Kidney (tissue), 14 donors: ENCODE data around the gene VSIG8. TPM values are rescaled to one million over a fixed set of nuclear protein-coding genes. Genes with fewer than 3 reads are reported as not detected.

Experiments used
- DNase-seq, 5 donors: peaks; one replicate each; pipeline ENCODE4 v3.0.0-alpha.2; 2013 to 2020
- FAIRE-seq: peaks from 2 replicates; lab custom pipeline; 2012; peaks lifted over from hg19 to GRCh38; lab: Jason Lieb, UNC
- H3K27ac ChIP-seq, 2 donors: one replicate each; pipeline ENCODE4 v1.7.0; 2013; ENCODE audit warnings: low read depth in 2 of 2, low read length in 2 of 2, inconsistent platforms in 1 of 2
- H3K27me3 ChIP-seq: one replicate; pipeline ENCODE4 v1.7.1; 2013; ENCODE audit warnings: low read length, inconsistent platforms; ENCODE audit not compliant: control insufficient read depth, insufficient read depth
- H3K36me3 ChIP-seq, 3 donors: one replicate each; pipeline versions ENCODE4 v1.7.0 to v1.7.1; 2013; ENCODE audit warnings: low read length in 3 of 3, control low read depth in 1 of 3, inconsistent platforms in 1 of 3; ENCODE audit not compliant: insufficient read depth in 3 of 3, control insufficient read depth in 2 of 3
- H3K4me1 ChIP-seq, 3 donors: one replicate each; pipeline versions ENCODE4 v1.7.0 to v1.7.1; 2013; ENCODE audit warnings: low read length in 3 of 3, inconsistent platforms in 1 of 3, low read depth in 1 of 3; ENCODE audit not compliant: control insufficient read depth in 2 of 3, insufficient read depth in 2 of 3
- H3K4me3 ChIP-seq, 3 donors: one replicate each; pipeline versions ENCODE4 v1.7.0 to v1.8.1; 2013; ENCODE audit warnings: low read length in 3 of 3, control low read depth in 1 of 3, inconsistent platforms in 1 of 3
- H3K9ac ChIP-seq, 3 donors: one replicate each; pipeline versions ENCODE4 v1.7.0 to v1.7.1; 2013; ENCODE audit warnings: low read length in 3 of 3, control low read depth in 1 of 3, inconsistent platforms in 1 of 3
- H3K9me3 ChIP-seq, 3 donors: one replicate each; pipeline versions ENCODE4 v1.7.0 to v1.7.1; 2013; ENCODE audit warnings: low read length in 3 of 3, control low read depth in 1 of 3, inconsistent platforms in 1 of 3; ENCODE audit not compliant: control insufficient read depth in 2 of 3, insufficient read depth in 1 of 3
- CTCF ChIP-seq: IDR thresholded peaks from 3 replicates; pipeline ENCODE4 v1.5.1; 2012; ENCODE audit warnings: mild to moderate bottlenecking, moderate library complexity, borderline replicate concordance; ENCODE audit not compliant: insufficient read depth; ENCODE audit errors: extremely low read depth
- intact Hi-C: fragments of 100-400 bp; cut with DNase I; formaldehyde crosslinking; loops from one replicate; pipeline ENCODE4 v1.11.1; 2022
- polyA plus RNA-seq: library from polyadenylated mRNA; stranded (reverse); fragments of 350-450 nt; fragmentation: Illumina TruSeq; extraction: RNeasy Lipid Tissue Mini Kit (QIAGEN cat#74804); gene quantifications from one replicate; pipeline ENCODE4 v1.2.3, GENCODE V29; 2014; ENCODE audit warnings: low read depth, low replicate concordance; ENCODE audit not compliant: insufficient read depth
- total RNA-seq: library from RNA; stranded (reverse); fragmentation: NEBNext Ultra II Directional; extraction: Animal tissue kit (Norgen Biotek cat#: 25700); gene quantifications from one replicate; pipeline ENCODE4 v1.2.1, GENCODE V29; 2021
- donor health status: control.
- donor health status: control.
- donor health status: control.
- donor health status: control.
- donor health status: control.
- donor health status: DM: yes; HTN: yes; CAD: no.
- donor health status: Normal renal cell carcinoma (clear cell type).

VSIG8 gene
- total and polyA plus RNA-seq, 2 donors from 2014 or later: 8.1 TPM; not detected in 1

GRCh38 chr1:159896546-159896930 is 34.1 kb upstream of the VSIG8 start:
- intact Hi-C loops: no loop called here
- TF ChIP-seq CTCF: no peak
- Histone ChIP-seq H3K27ac (no peak overlapping the region), H3K4me1 (peaks cover 0 to 19% (median 5%) of the 10 kb centered on the region in 3 donors), H3K27me3 (no peaks in the 10 kb centered on the region), H3K36me3 (no peaks in the 10 kb centered on the region), H3K4me3 (no peak overlapping the region), H3K9me3 (no peaks in the 10 kb centered on the region), H3K9ac (no peak overlapping the region)
- DNase-seq (no peak), FAIRE-seq (no peak)

- Histone ChIP-seq H3K27ac (no peak overlapping the region), H3K27me3 (no peaks in the 10 kb centered on the region), H3K4me1 (peaks cover 0 to 15% (median 5%) of the 10 kb centered on the region in 3 donors), H3K9ac (no peak overlapping the region), H3K36me3 (no peaks in the 10 kb centered on the region), H3K4me3 (no peak overlapping the region), H3K9me3 (no peaks in the 10 kb centered on the region)
- no peak for TF ChIP-seq CTCF
- FAIRE-seq (no peak), DNase-seq (peak in 1 of 5 donors; percentile 31)
- intact Hi-C loops: no loop called here
Measured at GRCh38 chr1:159895836-159896545, 33.5 kb upstream of the VSIG8 start.

- no peak for FAIRE-seq
- no peaks in the 10 kb centered on the region for H3K36me3 ChIP-seq
- no peak overlapping the region for H3K4me3 ChIP-seq
- H3K9ac ChIP-seq: no peak overlapping the region
- TF ChIP-seq CTCF: no peak
- no peaks in the 10 kb centered on the region for H3K9me3 ChIP-seq
- peaks cover 0 to 10% (median 1%) of the 10 kb centered on the region in 3 donors for H3K4me1 ChIP-seq
- DNase-seq: no peak
- no peak overlapping the region for H3K27ac ChIP-seq
- intact Hi-C loops: no loop called here
- H3K27me3 ChIP-seq: no peaks in the 10 kb centered on the region
Measured at GRCh38 chr1:159895286-159895685, 32.8 kb upstream of the VSIG8 start.

GRCh38 chr1:159892944-159893343 is 30.5 kb upstream of the VSIG8 start:
- H3K27ac ChIP-seq: no peak overlapping the region
- no peaks in the 10 kb centered on the region for H3K9me3 ChIP-seq
- no peak for DNase-seq
- intact Hi-C loops: loop anchor here (5.0 kb wide), 1 partner anchor 96 kb away; no protein-coding TSS in a partner anchor
- H3K9ac ChIP-seq: no peak overlapping the region
- TF ChIP-seq CTCF: peak; percentile 3
- peaks cover 0 to 9% (median 0%) of the 10 kb centered on the region in 3 donors for H3K4me1 ChIP-seq
- no peak overlapping the region for H3K4me3 ChIP-seq
- no peak for FAIRE-seq
- H3K36me3 ChIP-seq: no peaks in the 10 kb centered on the region
- no peaks in the 10 kb centered on the region for H3K27me3 ChIP-seq
